B cell (primary cell): ENCODE measurements around the gene LAMP2. TPM values are rescaled to one million over a fixed set of nuclear protein-coding genes. Genes with fewer than 3 reads are reported as not detected.

Experiments used
- ATAC-seq: fragments of 200-7000 bp; cut with Tn5 transposase; one replicate; pipeline ENCODE4 v1.10.0; 2021; ENCODE audit warnings: low read depth, mild to moderate bottlenecking, moderate number of reproducible peaks, moderate library complexity
- CTCF ChIA-PET: fragments of 350-600 bp; sonication (Branson Sonifier 250); formaldehyde crosslinking; loops from one replicate; lab custom pipeline; 2021; ENCODE audit warnings: antibody characterized with exemption, inconsistent platforms; lab: Charles Lee
- POLR2A ChIA-PET: fragments of 350-600 bp; sonication (Branson Sonifier 250); formaldehyde crosslinking; loops from one replicate; lab custom pipeline; 2021; ENCODE audit warnings: antibody characterized with exemption; lab: Charles Lee
- DNase-seq: peaks from one replicate; pipeline ENCODE4 v3.0.0; 2013
- H2AFZ ChIP-seq: 2 replicates; pipeline ENCODE4 v1.6.1; 2012; ENCODE audit warnings: mild to moderate bottlenecking, low read depth, low read length; ENCODE audit not compliant: insufficient read depth, poor library complexity, severe bottlenecking
- H3K27ac ChIP-seq, 2 donors: 1 replicate in 1 of 2; 2 replicates in 1 of 2; pipeline ENCODE4 v1.5.1; 2012 to 2013; ENCODE audit warnings: low read length in 2 of 2, mild to moderate bottlenecking in 2 of 2, moderate library complexity in 1 of 2
- H3K27me3 ChIP-seq, 4 experiments: fragments of 200-600 bp in 1 of 4; sonication (generic) in 1 of 4; replicated peaks in 1 of 4; 1 replicate in 2 of 4; 2 replicates in 2 of 4; pipeline versions ENCODE4 v1.6.1 to v1.7.0; 2013 to 2016; ENCODE audit warnings: low read length in 3 of 4, mild to moderate bottlenecking in 2 of 4, mixed read lengths in 1 of 4, moderate library complexity in 1 of 4; ENCODE audit not compliant: insufficient read depth in 4 of 4, control insufficient read depth in 3 of 4; ENCODE audit errors: control extremely low read depth in 1 of 4
- H3K36me3 ChIP-seq, 2 experiments: replicated peaks in 1 of 2; 1 replicate in 1 of 2; 2 replicates in 1 of 2; pipeline versions ENCODE4 v1.6.1 to v1.7.1; 2013; ENCODE audit warnings: low read length in 1 of 2; ENCODE audit not compliant: insufficient read depth in 2 of 2, control insufficient read depth in 1 of 2; ENCODE audit errors: control extremely low read depth in 1 of 2, extremely low read depth in 1 of 2
- H3K4me1 ChIP-seq, 2 donors: fragments of 200-600 bp in 1 of 2; sonication (generic) in 1 of 2; 1 replicate in 1 of 2; 2 replicates in 1 of 2; pipeline versions ENCODE4 v1.5.1 to v1.6.1; 2013 to 2017; ENCODE audit warnings: low read length in 2 of 2; ENCODE audit not compliant: control insufficient read depth in 2 of 2, insufficient read depth in 2 of 2
- H3K4me2 ChIP-seq: replicated peaks from 2 replicates; pipeline ENCODE3; 2012; ENCODE audit warnings: mild to moderate bottlenecking, low read depth, low read length; ENCODE audit not compliant: poor library complexity, severe bottlenecking
- H3K4me3 ChIP-seq, 5 experiments: fragments of 200-600 bp in 1 of 5; sonication (generic) in 1 of 5; 1 replicate in 3 of 5; 2 replicates in 2 of 5; pipeline versions ENCODE4 v1.5.1 to v1.7.0; 2011 to 2016; ENCODE audit warnings: low read length in 4 of 5, mild to moderate bottlenecking in 4 of 5, low read depth in 2 of 5, control low read depth in 1 of 5, moderate library complexity in 1 of 5; ENCODE audit not compliant: insufficient read depth in 1 of 5; ENCODE audit errors: control extremely low read depth in 1 of 5, extremely low read depth in 1 of 5
- H3K79me2 ChIP-seq: fragments of 200-600 bp; sonication (generic); one replicate; pipeline ENCODE4 v1.6.0; 2016; ENCODE audit warnings: low read length; ENCODE audit not compliant: control insufficient read depth, insufficient read depth
- H3K9ac ChIP-seq: fragments of 200-600 bp; sonication (generic); 2 replicates; pipeline ENCODE4 v1.6.1; 2017; ENCODE audit warnings: mild to moderate bottlenecking, low read length, moderate library complexity
- H3K9me3 ChIP-seq, 3 donors: one replicate each; pipeline versions ENCODE4 v1.6.1 to v1.7.1; 2013; ENCODE audit warnings: low read length in 2 of 3; ENCODE audit not compliant: control insufficient read depth in 2 of 3, insufficient read depth in 1 of 3; ENCODE audit errors: control extremely low read depth in 1 of 3
- H4K20me1 ChIP-seq: 2 replicates; pipeline ENCODE4 v1.6.0; 2012; ENCODE audit warnings: mild to moderate bottlenecking, low read length; ENCODE audit not compliant: insufficient read depth, control insufficient read depth, poor library complexity, severe bottlenecking
- H3K27ac Mint-ChIP-seq: one replicate; pipeline ENCODE4 v1.8.0; 2021; ENCODE audit warnings: mixed read lengths
- H3K27me3 Mint-ChIP-seq: one replicate; pipeline ENCODE4 v1.8.0; 2021; ENCODE audit warnings: mixed read lengths
- H3K4me1 Mint-ChIP-seq: one replicate; pipeline ENCODE4 v1.8.0; 2021; ENCODE audit warnings: mixed read lengths
- H3K4me3 Mint-ChIP-seq: one replicate; pipeline ENCODE4 v1.8.0; 2021; ENCODE audit warnings: mixed read lengths
- H3K9me3 Mint-ChIP-seq: one replicate; pipeline ENCODE4 v1.8.0; 2022; ENCODE audit warnings: mixed read lengths; ENCODE audit not compliant: insufficient read depth
- CTCF ChIP-seq: fragments of 200-600 bp; IDR thresholded peaks from one replicate; pipeline ENCODE4 v1.8.0; 2022; ENCODE audit warnings: antibody characterized with exemption, mild to moderate bottlenecking
- EZH2 ChIP-seq: IDR thresholded peaks from 2 replicates; pipeline ENCODE4 v1.6.1; 2012; ENCODE audit warnings: borderline replicate concordance, low read depth, mild to moderate bottlenecking, moderate library complexity, low read length; ENCODE audit not compliant: insufficient read depth, poor library complexity, severe bottlenecking
- WGBS: methylation state at CpG from one replicate; pipeline ENCODE4 v1.1.5; 2013; ENCODE audit warnings: missing lambda C conversion rate; ENCODE audit not compliant: insufficient coverage; 5-methylcytosine and 5-hydroxymethylcytosine counted together
- intact Hi-C: fragments of 100-400 bp; cut with micrococcal nuclease; formaldehyde crosslinking; loops from one replicate; pipeline ENCODE4 v1.10.0; 2022
- polyA plus RNA-seq: library from polyadenylated mRNA; depleted of rRNA; stranded (reverse); fragments of >200 nt; gene quantifications from 2 replicates; pipeline ENCODE4 v1.2.3, GENCODE V29; 2012
- total RNA-seq, 2 donors: library from RNA; stranded (reverse); fragments of 120-200 nt in 1 of 2; gene quantifications; 1 replicate in 1 of 2; 2 replicates in 1 of 2; pipeline versions ENCODE4 v1.2.3 to v1.2.4, GENCODE V29; 2013 to 2022

LAMP2 gene
- total and polyA plus RNA-seq, 2 donors (not counting 1 experiment from before 2014, with no cell fraction given) = 11.2 to 37.1 TPM

- no peaks in the 10 kb centered on the region for H3K27me3 ChIP-seq
- no peak overlapping the region for H3K27ac ChIP-seq
- no peak overlapping the region for H3K27ac Mint-ChIP-seq
- no peak overlapping the region for H3K4me3 Mint-ChIP-seq
- no peaks in the 10 kb centered on the region for H3K4me1 ChIP-seq
- no peak overlapping the region for H3K9ac ChIP-seq
- CTCF ChIA-PET = no interaction called here
- H3K4me2 ChIP-seq = no peak overlapping the region
- intact Hi-C loops = no loop called here
- H3K4me1 Mint-ChIP-seq = peaks cover 2% of the 10 kb centered on the region
- no peak overlapping the region for H3K4me3 ChIP-seq
- no peaks in the 10 kb centered on the region for H3K36me3 ChIP-seq
- no peak overlapping the region for H2AFZ ChIP-seq
- ATAC-seq (no peak), DNase-seq (no peak)
- no peaks in the 10 kb centered on the region for H3K27me3 Mint-ChIP-seq
- H4K20me1 ChIP-seq = no peaks in the 10 kb centered on the region
- H3K79me2 ChIP-seq = no peaks in the 10 kb centered on the region
- WGBS = no CpG with 5 or more reads among the region's 3 CpGs
- H3K9me3 ChIP-seq = no peaks in the 10 kb centered on the region
- TF ChIP-seq CTCF (no peak), EZH2 (no peak)
- POLR2A ChIA-PET = no interaction called here
- no peaks in the 10 kb centered on the region for H3K9me3 Mint-ChIP-seq
Observed at GRCh38 chrX:120512222-120512621, 43.1 kb upstream of the LAMP2 start.

- H3K4me3 ChIP-seq = no peak overlapping the region
- CTCF ChIA-PET = no interaction called here
- DNase-seq (no peak), ATAC-seq (no peak)
- no peaks in the 10 kb centered on the region for H3K4me1 Mint-ChIP-seq
- H3K27me3 Mint-ChIP-seq = no peaks in the 10 kb centered on the region
- H2AFZ ChIP-seq = no peak overlapping the region
- no peaks in the 10 kb centered on the region for H3K4me1 ChIP-seq
- H3K36me3 ChIP-seq = no peaks in the 10 kb centered on the region
- no peak overlapping the region for H3K4me3 Mint-ChIP-seq
- H3K27ac Mint-ChIP-seq = no peak overlapping the region
- no peak overlapping the region for H3K4me2 ChIP-seq
- no peaks in the 10 kb centered on the region for H3K27me3 ChIP-seq
- POLR2A ChIA-PET = no interaction called here
- H3K9me3 Mint-ChIP-seq = no peaks in the 10 kb centered on the region
- H3K79me2 ChIP-seq = no peaks in the 10 kb centered on the region
- no peak overlapping the region for H3K9ac ChIP-seq
- WGBS = 100% methylated on average over 1 of the region's 1 CpG
- no peaks in the 10 kb centered on the region for H3K9me3 ChIP-seq
- no peaks in the 10 kb centered on the region for H4K20me1 ChIP-seq
- intact Hi-C loops = no loop called here
- no peak overlapping the region for H3K27ac ChIP-seq
- no peak for TF ChIP-seq CTCF
- TF ChIP-seq EZH2 = no peak
Observed at GRCh38 chrX:120504569-120504968, 35.5 kb upstream of the LAMP2 start.
